Dedifferentiated amniotic fluid mesenchymal stem cell (primary cell): ENCODE data around the gene DPYSL3.
A peak's percentile ranks its signal among the peaks of the same experiment; 100 is the strongest.

ENCODE experiments used
- DNase-seq: peaks from one replicate; pipeline ENCODE4 v3.0.0-alpha.2; 2016; ENCODE audit errors: extremely low spot score

The DPYSL3 gene

DNA sequence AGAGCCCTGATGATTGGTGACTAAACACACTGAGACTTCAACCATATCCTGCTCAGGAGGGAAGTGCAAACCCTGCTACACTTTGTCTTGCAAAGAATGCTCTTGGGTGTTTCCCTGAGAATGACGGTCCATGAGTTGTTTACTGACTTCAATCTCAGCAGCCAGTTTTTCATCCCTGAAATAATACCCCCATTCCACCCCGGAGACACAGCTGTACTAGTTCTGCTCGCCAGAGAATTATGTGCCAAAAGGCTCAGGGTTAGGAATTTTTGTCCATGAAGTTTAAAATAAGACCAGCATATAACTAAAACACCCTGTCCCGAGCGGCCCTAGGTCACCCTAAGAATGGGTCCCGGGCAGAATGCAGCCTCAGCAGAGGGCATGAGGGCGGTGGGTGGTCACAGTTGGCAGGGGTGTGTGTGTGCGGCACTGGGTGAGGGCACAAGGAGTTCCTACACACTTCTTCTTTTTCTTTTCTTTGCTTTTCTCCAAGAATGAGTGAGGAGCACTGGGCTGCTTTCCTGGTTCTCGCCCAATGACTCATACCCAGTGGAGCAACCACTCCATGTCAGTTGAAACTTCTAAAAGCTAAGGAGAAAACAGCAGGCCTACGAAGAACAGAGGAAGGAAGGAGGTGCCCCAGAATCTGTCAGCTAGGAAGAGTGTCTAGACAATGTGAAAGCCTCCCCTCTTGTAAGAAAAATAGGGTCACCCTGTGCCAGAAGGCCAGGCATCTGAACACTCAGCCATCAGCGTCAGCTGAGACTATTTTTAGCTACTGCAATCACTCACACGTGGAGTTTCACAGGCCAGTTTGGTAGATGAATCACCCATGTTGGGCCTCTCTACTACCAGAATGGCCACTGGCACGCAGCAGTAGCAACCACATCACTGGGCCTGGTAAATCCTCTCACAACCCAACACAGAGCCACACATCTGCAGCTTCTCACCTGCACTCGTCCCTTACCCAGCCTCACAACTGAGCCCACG is 105.9 kb downstream of the DPYSL3 start:
- peak; percentile 94 for DNase-seq

GRCh38 chr5:147400881-147401280 is 109.0 kb downstream of the DPYSL3 start:
- DNase-seq: no peak

DNA sequence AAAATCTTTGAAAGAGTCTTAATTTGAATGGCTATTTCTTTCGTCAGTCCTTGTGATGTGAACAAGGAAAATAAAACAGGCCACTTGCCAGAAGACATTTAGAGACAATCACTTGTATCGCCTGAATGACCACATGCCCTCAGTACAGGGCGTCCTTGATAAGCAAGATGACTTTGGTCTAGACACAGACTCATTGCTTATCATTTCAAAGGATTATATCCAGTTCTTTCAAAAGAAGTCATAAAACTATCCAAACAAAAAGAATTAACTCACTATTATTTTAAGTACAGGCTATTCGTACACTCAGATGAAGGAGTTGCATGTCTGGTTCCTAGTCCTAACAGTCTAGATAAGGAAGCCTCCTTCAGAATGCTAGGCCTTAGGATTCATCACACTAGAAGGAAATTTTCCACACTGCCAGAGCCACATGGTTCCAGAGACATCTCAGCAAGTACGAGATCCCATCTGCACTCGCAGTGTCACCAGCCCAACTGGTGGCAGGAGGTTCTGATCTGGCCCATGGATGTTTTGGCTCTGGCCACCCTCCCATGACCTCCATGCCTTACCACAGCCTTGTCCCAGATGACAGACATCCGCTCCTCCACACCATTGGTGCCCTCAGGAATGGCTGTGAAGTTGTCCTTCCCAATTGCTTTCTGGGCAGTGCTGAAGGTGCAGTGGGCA is 109.6 kb downstream of the DPYSL3 start:
- DNase-seq: no peak

GRCh38 chr5:147398860-147399259 is 111.0 kb downstream of the DPYSL3 start:
- no peak for DNase-seq

DNA sequence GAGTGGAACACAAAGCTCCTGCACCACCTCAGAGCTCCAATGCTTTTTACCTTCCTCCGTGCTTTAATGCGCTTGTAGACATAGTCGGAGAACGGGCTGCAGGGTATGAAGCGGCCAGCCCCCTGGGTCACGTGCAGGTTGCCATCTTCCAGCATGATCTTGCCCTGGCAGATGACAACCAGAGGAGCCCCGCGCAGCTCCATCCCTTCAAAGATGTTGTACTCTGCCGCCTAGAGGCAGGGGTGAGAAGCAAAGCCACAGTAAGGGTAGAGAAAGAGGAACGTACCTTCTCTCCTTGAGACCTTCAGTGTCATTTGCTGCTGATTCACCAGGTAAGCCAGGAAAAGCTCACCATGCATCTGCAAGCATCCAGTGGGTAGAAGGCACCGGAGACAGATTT is 112.3 kb downstream of the DPYSL3 start:
- DNase-seq: no peak

- DNase-seq: no peak
Observed at GRCh38 chr5:147396070-147396823, 113.6 kb downstream of the DPYSL3 start.

- DNase-seq: no peak
Observed at GRCh38 chr5:147393874-147394672, 115.8 kb downstream of the DPYSL3 start.

DNA sequence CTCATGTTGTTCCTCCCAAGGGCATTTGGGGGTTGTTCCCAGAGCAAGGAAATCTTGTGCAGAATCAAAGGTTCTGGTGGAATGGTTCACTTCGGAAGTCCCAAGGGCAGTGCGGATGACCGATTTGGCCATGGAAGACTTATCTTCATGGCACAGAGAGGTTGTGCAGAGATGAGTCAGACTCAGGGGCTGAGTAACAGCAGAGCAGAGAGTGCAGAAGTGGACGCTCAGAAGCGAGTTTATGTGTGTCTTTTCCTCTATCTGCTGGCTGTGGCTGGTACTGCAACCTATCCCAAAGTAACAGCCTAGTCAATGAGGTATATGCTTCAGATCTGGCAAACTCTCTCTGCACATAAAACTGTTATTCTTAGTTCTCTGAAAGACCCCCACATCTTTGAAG is 118.1 kb downstream of the DPYSL3 start:
- no peak for DNase-seq

DNA sequence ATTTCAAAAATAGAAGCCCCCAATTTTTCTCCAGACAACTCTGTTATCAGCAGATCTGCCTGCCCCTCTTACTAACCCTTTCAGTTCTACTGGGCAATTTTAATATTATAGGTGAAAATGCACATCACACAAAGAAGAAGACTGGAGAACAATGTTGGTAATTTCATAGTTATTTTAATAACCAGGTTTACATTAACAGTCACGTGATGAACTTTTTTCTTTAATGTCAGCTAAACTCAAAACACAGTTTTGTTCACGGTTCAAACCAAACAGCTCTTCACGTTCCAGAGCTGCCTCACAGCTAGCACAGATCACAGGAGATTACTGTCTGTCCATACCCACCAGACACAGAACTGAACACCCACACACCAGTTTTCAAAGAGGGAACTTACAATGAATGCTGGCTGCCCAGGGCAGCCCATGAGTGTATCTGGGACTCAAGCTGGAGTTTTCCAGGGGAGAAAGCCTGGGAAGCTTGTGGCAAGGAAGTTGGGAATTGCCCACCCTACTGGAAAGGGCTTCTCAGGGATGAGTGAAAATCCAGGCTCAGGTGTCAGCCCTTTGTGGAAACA is 119.1 kb downstream of the DPYSL3 start:
- DNase-seq: no peak

- no peak for DNase-seq
Observed at GRCh38 chr5:147388184-147389108, 121.4 kb downstream of the DPYSL3 start.

DNA sequence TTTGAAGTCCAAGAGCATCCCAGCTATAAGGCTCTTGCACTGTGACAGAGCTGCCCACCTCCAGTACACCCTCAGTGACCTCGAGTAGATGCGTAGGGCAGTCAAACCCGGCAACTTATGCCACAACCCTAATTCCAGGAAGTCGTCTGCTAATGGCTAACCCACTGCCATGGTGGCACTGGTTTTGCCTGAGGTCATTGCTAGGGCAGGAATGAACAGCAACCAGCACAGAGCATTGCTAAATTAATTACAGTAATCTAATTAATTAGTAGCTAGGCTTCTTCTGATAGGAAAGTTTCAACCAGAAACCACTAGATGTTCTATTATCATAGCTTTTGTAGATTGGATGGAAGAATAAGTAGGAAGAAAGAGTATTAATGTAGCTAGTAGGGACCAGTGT is 122.8 kb downstream of the DPYSL3 start:
- DNase-seq: no peak

DNA sequence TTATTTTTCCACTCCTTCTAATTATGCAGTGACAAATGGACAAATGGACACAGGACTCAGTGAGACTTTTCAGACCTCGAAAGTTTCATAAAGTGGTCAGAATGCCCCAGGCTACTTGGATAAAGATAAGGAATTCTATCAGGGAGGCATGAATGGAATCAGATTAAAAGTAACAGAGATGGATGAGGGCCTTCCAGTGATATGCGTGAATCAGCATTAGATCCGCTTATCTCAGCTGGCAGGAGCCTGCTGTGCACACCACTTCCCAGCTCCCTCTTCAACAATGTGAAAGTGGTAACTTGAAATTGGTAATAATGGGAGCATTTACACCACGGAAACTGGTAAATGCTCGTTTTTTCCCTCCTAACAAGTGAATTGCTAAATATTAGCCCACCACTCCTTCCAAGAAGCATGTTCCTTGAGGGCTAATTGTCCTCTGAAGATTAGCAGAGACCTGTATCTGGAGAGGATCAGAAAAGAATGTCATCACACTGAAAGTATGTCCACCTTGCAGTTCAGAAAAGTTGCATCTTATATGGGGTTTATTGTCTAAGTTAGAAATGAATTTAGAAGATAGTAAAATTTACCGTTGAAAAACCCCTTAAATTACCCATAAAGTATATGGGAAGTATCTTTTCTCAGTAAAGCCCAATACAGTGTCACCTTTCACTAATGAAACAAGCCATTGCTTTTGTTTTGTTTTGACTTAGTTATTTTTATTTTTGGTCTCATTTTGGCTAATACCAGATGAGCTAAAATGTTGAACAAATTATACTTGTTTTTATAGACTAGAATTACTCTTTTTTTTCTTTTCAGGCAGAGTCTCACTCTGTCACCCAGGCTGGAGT is 125.3 kb downstream of the DPYSL3 start:
- no peak for DNase-seq

DNA sequence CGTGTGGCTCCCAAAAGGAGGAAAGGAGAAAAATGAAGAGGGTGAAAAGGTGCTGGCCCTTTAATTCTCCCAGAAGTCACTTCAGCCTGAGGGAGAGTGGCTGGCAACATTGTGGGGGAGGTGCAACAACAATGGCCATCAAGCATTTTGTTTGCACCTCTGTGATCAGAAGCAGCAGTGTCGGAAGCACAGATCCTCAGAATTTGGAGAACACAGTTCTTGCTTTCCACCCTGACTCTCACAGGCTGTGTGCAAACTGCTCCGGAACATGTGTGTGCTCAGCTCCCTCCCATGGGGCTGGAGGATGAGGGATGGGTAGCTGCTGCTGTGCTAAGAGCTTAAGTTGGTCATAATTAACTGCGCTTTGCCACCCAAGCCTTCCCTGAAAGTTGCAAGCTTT is 127.1 kb downstream of the DPYSL3 start:
- DNase-seq: no peak

- no peak for DNase-seq
Observed at GRCh38 chr5:147381555-147381954, 128.3 kb downstream of the DPYSL3 start.

DNA sequence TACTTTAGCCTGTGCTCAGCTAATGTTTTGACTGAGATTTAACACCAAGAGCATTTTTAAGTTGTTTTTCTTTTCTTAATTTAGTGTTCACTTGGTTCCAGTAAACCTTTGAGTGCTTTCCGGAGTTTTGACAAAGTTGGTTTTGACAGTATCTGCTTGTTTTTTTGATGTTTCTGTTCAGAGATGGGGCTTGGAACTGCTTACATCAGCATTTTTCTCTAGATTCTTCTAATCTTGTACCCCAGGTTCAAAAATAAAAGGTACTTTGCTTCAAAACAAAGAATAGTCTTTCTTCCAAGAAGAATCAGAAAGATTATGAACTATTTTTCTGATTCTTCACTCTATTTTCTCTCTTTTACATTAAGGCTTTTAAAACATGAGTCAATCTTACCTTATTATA is 132.2 kb downstream of the DPYSL3 start:
- DNase-seq: no peak

DNA sequence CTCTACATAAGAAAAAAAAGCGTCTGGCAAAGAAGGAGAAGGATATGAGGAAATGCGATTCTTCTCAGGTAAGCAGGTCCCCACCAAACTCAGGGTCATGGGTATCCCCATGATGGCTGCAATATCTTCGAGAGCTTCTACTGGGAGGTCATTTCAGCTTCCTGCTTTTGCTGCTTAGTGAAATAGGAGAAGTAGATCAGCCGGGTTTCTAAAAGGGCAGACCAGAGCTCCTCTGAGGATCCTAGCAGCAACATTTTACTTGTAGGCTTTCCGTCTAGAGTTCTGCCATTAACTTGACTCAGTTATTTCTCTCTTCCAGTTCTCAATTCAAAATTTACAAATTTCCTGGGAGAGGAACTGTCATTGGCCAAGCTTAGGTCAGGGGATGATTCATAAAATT is 134.7 kb downstream of the DPYSL3 start:
- DNase-seq: no peak

- DNase-seq: no peak
Observed at GRCh38 chr5:147373328-147373727, 136.5 kb downstream of the DPYSL3 start.

DNA sequence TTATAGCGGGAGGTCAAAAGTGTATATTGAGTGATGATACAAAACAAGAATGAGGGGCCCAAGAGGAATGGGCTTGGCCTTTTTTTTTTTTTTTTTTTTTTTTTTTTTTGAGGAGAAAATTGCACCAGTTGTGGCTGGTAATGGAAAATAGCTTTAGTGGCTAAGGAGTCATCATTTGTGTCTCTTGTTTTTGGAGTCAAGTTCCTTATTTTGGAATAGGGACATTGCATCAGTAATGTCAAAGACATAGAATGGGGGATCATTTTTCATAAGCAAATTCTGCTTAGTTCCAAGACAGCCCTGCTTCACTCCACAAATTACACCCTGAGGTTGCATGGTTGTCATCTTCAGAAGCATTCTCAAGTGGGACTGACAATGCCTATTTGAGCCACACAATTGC is 137.7 kb downstream of the DPYSL3 start:
- DNase-seq: no peak

DNA sequence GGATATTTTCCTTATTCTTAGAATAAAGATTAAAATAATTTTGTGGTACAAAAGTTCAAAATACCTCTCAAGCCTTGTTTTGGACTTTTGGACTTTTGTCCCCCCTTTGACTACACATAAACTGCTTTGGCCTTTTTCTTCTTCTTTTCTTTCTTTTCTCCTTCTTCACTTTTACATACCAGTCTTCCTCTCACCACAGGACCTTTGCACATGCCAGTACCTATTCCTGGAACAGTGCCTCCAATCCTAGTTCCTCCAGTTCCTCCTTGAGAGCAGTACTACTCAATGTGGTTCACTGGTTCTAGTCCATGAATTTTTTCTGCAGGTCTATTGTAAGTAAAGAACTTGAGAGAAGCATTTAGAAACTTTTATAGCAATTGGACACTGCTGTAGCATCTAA is 138.6 kb downstream of the DPYSL3 start:
- DNase-seq: no peak
